HepG2 (cell line): Measurements from ENCODE around the gene FRMD4B. TPM values are rescaled to one million over a fixed set of nuclear protein-coding genes. Genes with fewer than 3 reads are reported as not detected.

ENCODE experiments used
- ATAC-seq: fragments of 200-7000 bp; cut with Tn5 transposase; 3 replicates; pipeline ENCODE4 v1.9.1; 2020; ENCODE audit warnings: mild to moderate bottlenecking, moderate library complexity
- BruUV-seq: library from RNA; stranded (reverse); fragments of 400-500 nt; replicated peaks from 2 replicates; lab custom pipeline; 2021; lab: Mats Ljungman, UMichigan
- CTCF ChIA-PET: fragments of 300-600 bp; formaldehyde crosslinking; extraction: SDS; loops from one replicate; lab custom pipeline; 2021; ENCODE audit warnings: low total read pairs, inconsistent platforms, low intra/inter-chr PET ratio; lab: Yijun Ruan, JAX
- POLR2A ChIA-PET: fragments of 350-600 bp; sonication (Branson Sonifier 250); formaldehyde crosslinking; loops from one replicate; lab custom pipeline; 2020; ENCODE audit warnings: antibody characterized with exemption, inconsistent platforms; lab: Yijun Ruan, JAX
- DNase-seq: peaks from one replicate; pipeline ENCODE4 v3.0.0-alpha.2; 2015; ENCODE audit warnings: low spot score
- FAIRE-seq: peaks from 3 replicates; lab custom pipeline; 2011; peaks lifted over from hg19 to GRCh38; lab: Jason Lieb, UNC
- H2AFZ ChIP-seq: one replicate; pipeline ENCODE4 v1.6.1; 2011; ENCODE audit warnings: low read length, inconsistent platforms
- H3K27ac ChIP-seq: fragments of 300-600 bp; 3 replicates; pipeline ENCODE4 v1.8.0; 2011; ENCODE audit warnings: mixed run types, mild to moderate bottlenecking, mixed read lengths, low read length, inconsistent platforms; ENCODE audit not compliant: insufficient read depth; ENCODE audit errors: extremely low read length
- H3K27me3 ChIP-seq, 2 experiments: fragments of 200-600 bp in 1 of 2; 2 replicates in 1 of 2; 3 replicates in 1 of 2; pipeline versions ENCODE4 v1.6.0 to v1.8.0; 2011; ENCODE audit warnings: low read length in 2 of 2, mild to moderate bottlenecking in 2 of 2, moderate library complexity in 2 of 2, inconsistent platforms in 1 of 2; ENCODE audit not compliant: insufficient read depth in 2 of 2, control insufficient read depth in 1 of 2
- H3K36me3 ChIP-seq, 2 experiments: fragments of 200-600 bp in 1 of 2; replicated peaks in 1 of 2; 2 replicates in 1 of 2; 3 replicates in 1 of 2; pipeline versions ENCODE4 v1.5.1 to v1.8.0; 2011; ENCODE audit warnings: low read length in 2 of 2, inconsistent platforms in 1 of 2; ENCODE audit not compliant: insufficient read depth in 2 of 2, control insufficient read depth in 1 of 2
- H3K4me1 ChIP-seq: 2 replicates; pipeline ENCODE4 v1.5.1; 2012; ENCODE audit warnings: low read length, inconsistent platforms; ENCODE audit not compliant: insufficient read depth
- H3K4me2 ChIP-seq: 2 replicates; pipeline ENCODE4 v1.6.0; 2011; ENCODE audit warnings: low read depth, low read length, inconsistent platforms
- H3K4me3 ChIP-seq, 3 experiments: fragments of 200-600 bp in 1 of 3; sonication (generic), shearing (Covaris generic) in 1 of 3; replicated peaks in 1 of 3; 2 replicates each; pipeline ENCODE4 v1.5.1; 2011 to 2016; ENCODE audit warnings: low read length in 3 of 3, inconsistent platforms in 2 of 3, low read depth in 2 of 3, mild to moderate bottlenecking in 2 of 3, control low read depth in 1 of 3, mixed read lengths in 1 of 3; ENCODE audit not compliant: insufficient read depth in 1 of 3
- H3K79me2 ChIP-seq: one replicate; pipeline ENCODE4 v1.6.1; 2011; ENCODE audit warnings: low read length, inconsistent platforms; ENCODE audit not compliant: insufficient read depth
- H3K9ac ChIP-seq: 2 replicates; pipeline ENCODE4 v1.6.0; 2011; ENCODE audit warnings: mild to moderate bottlenecking, low read depth, low read length, inconsistent platforms; ENCODE audit not compliant: insufficient read depth
- H3K9me3 ChIP-seq: 2 replicates; pipeline ENCODE4 v1.5.1; 2012; ENCODE audit warnings: mild to moderate bottlenecking, low read length
- H4K20me1 ChIP-seq: 2 replicates; pipeline ENCODE4 v1.6.0; 2011; ENCODE audit warnings: inconsistent platforms, mild to moderate bottlenecking, low read length, moderate library complexity; ENCODE audit not compliant: insufficient read depth
- CHCHD3 ChIP-seq: sonication (generic); formaldehyde crosslinking; IDR thresholded peaks from 2 replicates; pipeline ENCODE4 v1.8.0; 2022; ENCODE audit warnings: mild to moderate bottlenecking, missing genetic modification reagents, moderate library complexity
- FUBP1 ChIP-seq: sonication (generic); formaldehyde crosslinking; IDR thresholded peaks from 2 replicates; pipeline ENCODE4 v1.5.1; 2020; ENCODE audit warnings: missing genetic modification reagents, mild to moderate bottlenecking, borderline replicate concordance
- GABPA ChIP-seq, 2 experiments: IDR thresholded peaks; 2 replicates each; pipeline ENCODE4 v1.6.1; 2011 to 2016; ENCODE audit warnings: low read depth in 2 of 2, low read length in 1 of 2, missing biosample characterization in 1 of 2, missing genetic modification characterization in 1 of 2
- HNF4A ChIP-seq: sonication (generic); formaldehyde crosslinking; IDR thresholded peaks from 2 replicates; pipeline ENCODE4 v1.4.0; 2020; ENCODE audit warnings: missing genetic modification reagents
- MIER3 ChIP-seq: IDR thresholded peaks from 2 replicates; pipeline ENCODE4 v1.6.1; 2016; ENCODE audit warnings: missing compliant biosample characterization, borderline replicate concordance
- POLR2AphosphoS2 ChIP-seq: IDR thresholded peaks from 2 replicates; pipeline ENCODE4 v1.6.1; 2011; ENCODE audit warnings: low read depth, low read length, improper control_type of control experiment
- RCOR2 ChIP-seq: IDR thresholded peaks from 2 replicates; pipeline ENCODE4 v1.6.1; 2016; ENCODE audit warnings: missing biosample characterization, missing genetic modification reagents
- RFXANK ChIP-seq: IDR thresholded peaks from 2 replicates; pipeline ENCODE4 v1.6.1; 2016
- SRF ChIP-seq: IDR thresholded peaks from 2 replicates; pipeline ENCODE4 v1.6.1; 2011; ENCODE audit warnings: mild to moderate bottlenecking, low read depth, low read length, moderate library complexity
- TBL1XR1 ChIP-seq: fragments of 150-350 bp; IDR thresholded peaks from 2 replicates; pipeline ENCODE4 v1.6.1; 2014; ENCODE audit warnings: borderline replicate concordance, low read length; ENCODE audit not compliant: partially characterized antibody
- ZBTB49 ChIP-seq: sonication (generic); formaldehyde crosslinking; IDR thresholded peaks from 2 replicates; pipeline ENCODE4 v1.4.0; 2020; ENCODE audit warnings: missing genetic modification reagents, borderline replicate concordance
- ZNF644 ChIP-seq: IDR thresholded peaks from 2 replicates; pipeline ENCODE4 v1.6.1; 2016; ENCODE audit warnings: low read depth
- ZNF792 ChIP-seq: IDR thresholded peaks from 2 replicates; pipeline ENCODE4 v1.6.1; 2016
- ZSCAN22 ChIP-seq: sonication (generic); formaldehyde crosslinking; IDR thresholded peaks from 2 replicates; pipeline ENCODE4 v1.4.0; 2020; ENCODE audit warnings: mild to moderate bottlenecking, missing genetic modification reagents
- WGBS: methylation state at CpG from one replicate; pipeline ENCODE4 v1.1.6; 2017; ENCODE audit warnings: low lambda C conversion rate; 5-methylcytosine and 5-hydroxymethylcytosine counted together
- in situ Hi-C: cut with HindIII; loops from 2 replicates; pipeline ENCODE4 v1.10.0; 2017; ENCODE audit warnings: low pct_unique_long_range_greater_than_20kb; ENCODE audit not compliant: extremely low pct_ligation_motif_present
- intact Hi-C: fragments of 100-400 bp; cut with micrococcal nuclease; formaldehyde crosslinking; loops from one replicate; pipeline ENCODE4 v1.10.0; 2022; ENCODE audit not compliant: unreplicated experiment
- polyA plus RNA-seq, 8 experiments: library from polyadenylated mRNA; depleted of rRNA in 3 of 8; stranded (reverse) in 7 of 8; unstranded in 1 of 8; fragments of >200 nt; fragmentation: Illumina TruSeq in 4 of 8; extraction: Trizol in 4 of 8; gene quantifications; 2 replicates each; pipeline versions ENCODE4 v1.2.1 to v1.2.3, GENCODE V29; 2011 to 2016; ENCODE audit warnings: low read depth in 4 of 8, missing spikeins in 1 of 8, mixed read lengths in 1 of 8; ENCODE audit not compliant: insufficient read depth in 1 of 8
- total RNA-seq, 5 experiments: library from RNA; depleted of rRNA; stranded (reverse); fragments of >200 nt; fragmentation: Illumina TruSeq; extraction: Trizol; gene quantifications; 2 replicates each; pipeline ENCODE4 v1.2.3, GENCODE V29; 2016; ENCODE audit warnings: low read depth in 1 of 5
- TF ChIP-seq, protein P1 (sequence below): sonication (generic); formaldehyde crosslinking; IDR thresholded peaks from 2 replicates; pipeline ENCODE4 v1.4.0; 2020; ENCODE audit warnings: missing genetic modification reagents, borderline replicate concordance
- TF ChIP-seq, protein P2 (sequence below): sonication (generic); formaldehyde crosslinking; IDR thresholded peaks from 2 replicates; pipeline ENCODE4 v1.4.0; 2020; ENCODE audit warnings: missing genetic modification reagents

FRMD4B gene
- total and polyA plus RNA-seq, 2 of the 13 experiments (the other 11 are each of a cell fraction or from before 2014, with no cell fraction given): 3.0 to 3.3 TPM

DNA sequence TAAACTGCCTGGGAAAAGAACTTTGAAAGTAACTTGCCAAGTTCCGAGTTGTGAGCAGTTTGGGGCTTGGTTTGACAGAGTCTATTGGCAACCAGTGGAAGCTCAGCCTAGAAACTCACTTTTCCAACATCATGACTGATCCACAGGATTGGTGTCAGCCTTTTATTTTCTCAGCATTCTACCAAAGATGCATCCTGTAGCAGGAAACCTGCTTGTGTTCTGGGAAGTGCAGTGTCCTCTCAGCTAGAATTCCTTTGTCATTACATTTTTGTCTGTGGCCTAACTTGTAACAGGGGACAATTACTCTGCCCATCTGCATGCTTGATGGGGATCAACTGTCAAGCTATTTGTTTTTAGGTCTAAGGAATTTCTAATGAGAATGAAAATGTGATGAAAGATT, 146.8 kb downstream of the FRMD4B start:
- no peaks in the 10 kb centered on the region for H3K9me3 ChIP-seq
- intact Hi-C loops (no loop called here), in situ Hi-C loops (no loop called here)
- CTCF ChIA-PET: no interaction called here
- H3K27ac ChIP-seq: no peak overlapping the region
- no TSS peak for BruUV-seq
- no peak for FAIRE-seq
- no peak for ATAC-seq
- no peaks in the 10 kb centered on the region for H4K20me1 ChIP-seq
- H3K4me3 ChIP-seq: no peak overlapping the region
- no peak for DNase-seq
- H3K79me2 ChIP-seq: no peaks in the 10 kb centered on the region
- no peak overlapping the region for H2AFZ ChIP-seq
- no peak overlapping the region for H3K9ac ChIP-seq
- POLR2A ChIA-PET: no interaction called here
- 73% methylated on average over 1 of the region's 1 CpG for WGBS
- 0 out of 2 replicates have a peak, but pooled peaks cover 9% of the 10 kb centered on the region for H3K4me1 ChIP-seq
- H3K27me3 ChIP-seq: no peaks in the 10 kb centered on the region; a peak in 1 of 5 replicates
- H3K36me3 ChIP-seq: no peaks in the 10 kb centered on the region
- no peak overlapping the region for H3K4me2 ChIP-seq
- TF ChIP-seq CHCHD3 (CRISPR knock-in tag) (no peak), POLR2AphosphoS2 (no peak), MIER3 (CRISPR knock-in tag) (no peak), RCOR2 (CRISPR knock-in tag) (no peak), ZNF644 (CRISPR knock-in tag) (no peak), ZBTB49 (CRISPR knock-in tag) (no peak), TBL1XR1 (no peak), ZNF792 (CRISPR knock-in tag) (no peak), RFXANK (CRISPR knock-in tag) (no peak), HNF4A (CRISPR knock-in tag) (no peak), SRF (no peak), ZSCAN22 (CRISPR knock-in tag) (no peak), FUBP1 (CRISPR knock-in tag) (no peak), GABPA (IDR thresholded peaks at IDR 0.05; ENCODE audit: low read depth, low read length) (no peak), GABPA (CRISPR knock-in tag; IDR thresholded peaks at IDR 0.05; ENCODE audit: low read depth) (no peak)
- TF ChIP-seq, protein P1, sequence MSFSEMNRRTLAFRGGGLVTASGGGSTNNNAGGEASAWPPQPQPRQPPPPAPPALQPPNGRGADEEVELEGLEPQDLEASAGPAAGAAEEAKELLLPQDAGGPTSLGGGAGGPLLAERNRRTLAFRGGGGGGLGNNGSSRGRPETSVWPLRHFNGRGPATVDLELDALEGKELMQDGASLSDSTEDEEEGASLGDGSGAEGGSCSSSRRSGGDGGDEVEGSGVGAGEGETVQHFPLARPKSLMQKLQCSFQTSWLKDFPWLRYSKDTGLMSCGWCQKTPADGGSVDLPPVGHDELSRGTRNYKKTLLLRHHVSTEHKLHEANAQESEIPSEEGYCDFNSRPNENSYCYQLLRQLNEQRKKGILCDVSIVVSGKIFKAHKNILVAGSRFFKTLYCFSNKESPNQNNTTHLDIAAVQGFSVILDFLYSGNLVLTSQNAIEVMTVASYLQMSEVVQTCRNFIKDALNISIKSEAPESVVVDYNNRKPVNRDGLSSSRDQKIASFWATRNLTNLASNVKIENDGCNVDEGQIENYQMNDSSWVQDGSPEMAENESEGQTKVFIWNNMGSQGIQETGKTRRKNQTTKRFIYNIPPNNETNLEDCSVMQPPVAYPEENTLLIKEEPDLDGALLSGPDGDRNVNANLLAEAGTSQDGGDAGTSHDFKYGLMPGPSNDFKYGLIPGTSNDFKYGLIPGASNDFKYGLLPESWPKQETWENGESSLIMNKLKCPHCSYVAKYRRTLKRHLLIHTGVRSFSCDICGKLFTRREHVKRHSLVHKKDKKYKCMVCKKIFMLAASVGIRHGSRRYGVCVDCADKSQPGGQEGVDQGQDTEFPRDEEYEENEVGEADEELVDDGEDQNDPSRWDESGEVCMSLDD (CRISPR knock-in tag): no peak
- TF ChIP-seq, protein P2, sequence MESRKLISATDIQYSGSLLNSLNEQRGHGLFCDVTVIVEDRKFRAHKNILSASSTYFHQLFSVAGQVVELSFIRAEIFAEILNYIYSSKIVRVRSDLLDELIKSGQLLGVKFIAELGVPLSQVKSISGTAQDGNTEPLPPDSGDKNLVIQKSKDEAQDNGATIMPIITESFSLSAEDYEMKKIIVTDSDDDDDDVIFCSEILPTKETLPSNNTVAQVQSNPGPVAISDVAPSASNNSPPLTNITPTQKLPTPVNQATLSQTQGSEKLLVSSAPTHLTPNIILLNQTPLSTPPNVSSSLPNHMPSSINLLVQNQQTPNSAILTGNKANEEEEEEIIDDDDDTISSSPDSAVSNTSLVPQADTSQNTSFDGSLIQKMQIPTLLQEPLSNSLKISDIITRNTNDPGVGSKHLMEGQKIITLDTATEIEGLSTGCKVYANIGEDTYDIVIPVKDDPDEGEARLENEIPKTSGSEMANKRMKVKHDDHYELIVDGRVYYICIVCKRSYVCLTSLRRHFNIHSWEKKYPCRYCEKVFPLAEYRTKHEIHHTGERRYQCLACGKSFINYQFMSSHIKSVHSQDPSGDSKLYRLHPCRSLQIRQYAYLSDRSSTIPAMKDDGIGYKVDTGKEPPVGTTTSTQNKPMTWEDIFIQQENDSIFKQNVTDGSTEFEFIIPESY: no peak
